Measurements from ENCODE around the gene GALNT18.

Gene GALNT18

GRCh38 chr11:11309906-11310305 lies 311.9 kb downstream of the GALNT18 start:
- no peak for DNase-seq (ENCODE audit: low spot score)

- DNase-seq (ENCODE audit: low spot score), result no peak
These were observed 313.6 kb downstream of the GALNT18 start for GRCh38 chr11:11308249-11308648.

GRCh38 chr11:11306855-11307254 lies 314.9 kb downstream of the GALNT18 start:
- no peak for DNase-seq (ENCODE audit: low spot score)

GRCh38 chr11:11304550-11304949 lies 317.3 kb downstream of the GALNT18 start:
- no peak for DNase-seq (ENCODE audit: low spot score)

- no peak for DNase-seq (ENCODE audit: low spot score)
These were observed 319.2 kb downstream of the GALNT18 start for GRCh38 chr11:11302565-11302964.

GRCh38 chr11:11301212-11301611 lies 320.6 kb downstream of the GALNT18 start:
- no peak for DNase-seq (ENCODE audit: low spot score)

- no peak for DNase-seq (ENCODE audit: low spot score)
These were observed 324.2 kb downstream of the GALNT18 start for GRCh38 chr11:11297578-11297977.

GRCh38 chr11:11296434-11296833 lies 325.4 kb downstream of the GALNT18 start:
- no peak for DNase-seq (ENCODE audit: low spot score)

- DNase-seq (ENCODE audit: low spot score), result no peak
These were observed 327.3 kb downstream of the GALNT18 start for GRCh38 chr11:11294551-11294855.

GRCh38 chr11:11293798-11294550 lies 327.8 kb downstream of the GALNT18 start:
- DNase-seq (ENCODE audit: low spot score), result no peak

- DNase-seq (ENCODE audit: low spot score), result no peak
These were observed 329.0 kb downstream of the GALNT18 start for GRCh38 chr11:11292839-11293238.

- no peak for DNase-seq (ENCODE audit: low spot score)
These were observed 330.5 kb downstream of the GALNT18 start for GRCh38 chr11:11291041-11292015.

GRCh38 chr11:11290354-11290753 lies 331.5 kb downstream of the GALNT18 start:
- DNase-seq (ENCODE audit: low spot score), result no peak

- DNase-seq (ENCODE audit: low spot score), result no peak
These were observed 332.1 kb downstream of the GALNT18 start for GRCh38 chr11:11289669-11290068.

GRCh38 chr11:11288972-11289616 lies 332.7 kb downstream of the GALNT18 start:
- DNase-seq (ENCODE audit: low spot score), result no peak

- DNase-seq (ENCODE audit: low spot score), result no peak
These were observed 337.3 kb downstream of the GALNT18 start for GRCh38 chr11:11284481-11284880.

- DNase-seq (ENCODE audit: low spot score), result no peak
These were observed 340.2 kb downstream of the GALNT18 start for GRCh38 chr11:11281626-11282025.

GRCh38 chr11:11280826-11281225 lies 341.0 kb downstream of the GALNT18 start:
- DNase-seq (ENCODE audit: low spot score), result no peak

GRCh38 chr11:11279956-11280689 lies 341.7 kb downstream of the GALNT18 start:
- no peak for DNase-seq (ENCODE audit: low spot score)

GRCh38 chr11:11272254-11272653 lies 349.6 kb downstream of the GALNT18 start:
- DNase-seq (ENCODE audit: low spot score), result no peak

- no peak for DNase-seq (ENCODE audit: low spot score)
These were observed 351.5 kb downstream of the GALNT18 start for GRCh38 chr11:11270236-11270775.

GRCh38 chr11:11268706-11269105 lies 353.1 kb downstream of the GALNT18 start:
- DNase-seq (ENCODE audit: low spot score), result no peak

Data from hepatic stellate cell (primary cell).